HepG2 (cell line): ENCODE data around the gene NINL. TPM values are rescaled to one million over a fixed set of nuclear protein-coding genes. Genes with fewer than 3 reads are reported as not detected.

ENCODE experiments used
- DNMT1 ChIP-seq: sonication (generic); formaldehyde crosslinking; IDR thresholded peaks from 2 replicates; pipeline ENCODE4 v1.5.1; 2020; ENCODE audit warnings: mild to moderate bottlenecking, missing genetic modification reagents
- KLF11 ChIP-seq: IDR thresholded peaks from 2 replicates; pipeline ENCODE4 v1.6.1; 2016; ENCODE audit warnings: missing compliant biosample characterization
- RFXANK ChIP-seq: IDR thresholded peaks from 2 replicates; pipeline ENCODE4 v1.6.1; 2016
- SCMH1 ChIP-seq: sonication (generic); formaldehyde crosslinking; IDR thresholded peaks from 2 replicates; pipeline ENCODE4 v1.9.0; 2021; ENCODE audit warnings: missing genetic modification reagents, mild to moderate bottlenecking, borderline replicate concordance
- ZNF382 ChIP-seq: sonication (generic); formaldehyde crosslinking; IDR thresholded peaks from 2 replicates; pipeline ENCODE4 v1.5.0; 2020; ENCODE audit warnings: missing genetic modification reagents, mild to moderate bottlenecking, borderline replicate concordance
- ZNF563 ChIP-seq: sonication (generic); formaldehyde crosslinking; IDR thresholded peaks from 2 replicates; pipeline ENCODE4 v1.8.0; 2022; ENCODE audit warnings: mild to moderate bottlenecking, moderate library complexity, missing genetic modification reagents
- polyA plus RNA-seq, 8 experiments: library from polyadenylated mRNA; depleted of rRNA in 3 of 8; stranded (reverse) in 7 of 8; unstranded in 1 of 8; fragments of >200 nt; fragmentation: Illumina TruSeq in 4 of 8; extraction: Trizol in 4 of 8; gene quantifications; 2 replicates each; pipeline versions ENCODE4 v1.2.1 to v1.2.3, GENCODE V29; 2011 to 2016; ENCODE audit warnings: low read depth in 4 of 8, missing spikeins in 1 of 8, mixed read lengths in 1 of 8; ENCODE audit not compliant: insufficient read depth in 1 of 8
- total RNA-seq, 5 experiments: library from RNA; depleted of rRNA; stranded (reverse); fragments of >200 nt; fragmentation: Illumina TruSeq; extraction: Trizol; gene quantifications; 2 replicates each; pipeline ENCODE4 v1.2.3, GENCODE V29; 2016; ENCODE audit warnings: low read depth in 1 of 5
- TF ChIP-seq, protein P1 (sequence below): sonication (generic); formaldehyde crosslinking; IDR thresholded peaks from 2 replicates; pipeline ENCODE4 v1.8.0; 2022; ENCODE audit warnings: missing genetic modification reagents, mild to moderate bottlenecking, moderate library complexity, borderline replicate concordance
- TF ChIP-seq, protein P2 (sequence below): IDR thresholded peaks from 2 replicates; pipeline ENCODE4 v1.4.0; 2020; ENCODE audit warnings: mild to moderate bottlenecking, missing genetic modification reagents
- TF ChIP-seq, protein P3 (sequence below): sonication (generic); formaldehyde crosslinking; IDR thresholded peaks from 2 replicates; pipeline ENCODE4 v1.4.0; 2020; ENCODE audit warnings: mild to moderate bottlenecking, missing genetic modification reagents
- TF ChIP-seq, protein P4 (sequence below): sonication (generic); formaldehyde crosslinking; IDR thresholded peaks from 2 replicates; pipeline ENCODE4 v1.4.0; 2020; ENCODE audit warnings: missing genetic modification reagents
- TF ChIP-seq, protein P5 (sequence below): sonication (generic); formaldehyde crosslinking; IDR thresholded peaks from 2 replicates; pipeline ENCODE4 v1.4.0; 2020; ENCODE audit warnings: missing genetic modification reagents
- TF ChIP-seq, protein P6 (sequence below), 2 experiments: sonication (generic) in 1 of 2; formaldehyde crosslinking in 1 of 2; IDR thresholded peaks; 2 replicates each; pipeline versions ENCODE4 v1.6.1 to v1.9.0; 2014 to 2022; ENCODE audit warnings: antibody characterized with exemption in 1 of 2, borderline replicate concordance in 1 of 2, inconsistent platforms in 1 of 2, low read depth in 1 of 2, missing genetic modification reagents in 1 of 2

Gene NINL
- total and polyA plus RNA-seq, 2 of the 13 experiments (the other 11 are each of a cell fraction or from before 2014, with no cell fraction given): 32.3 to 34.3 TPM

DNA sequence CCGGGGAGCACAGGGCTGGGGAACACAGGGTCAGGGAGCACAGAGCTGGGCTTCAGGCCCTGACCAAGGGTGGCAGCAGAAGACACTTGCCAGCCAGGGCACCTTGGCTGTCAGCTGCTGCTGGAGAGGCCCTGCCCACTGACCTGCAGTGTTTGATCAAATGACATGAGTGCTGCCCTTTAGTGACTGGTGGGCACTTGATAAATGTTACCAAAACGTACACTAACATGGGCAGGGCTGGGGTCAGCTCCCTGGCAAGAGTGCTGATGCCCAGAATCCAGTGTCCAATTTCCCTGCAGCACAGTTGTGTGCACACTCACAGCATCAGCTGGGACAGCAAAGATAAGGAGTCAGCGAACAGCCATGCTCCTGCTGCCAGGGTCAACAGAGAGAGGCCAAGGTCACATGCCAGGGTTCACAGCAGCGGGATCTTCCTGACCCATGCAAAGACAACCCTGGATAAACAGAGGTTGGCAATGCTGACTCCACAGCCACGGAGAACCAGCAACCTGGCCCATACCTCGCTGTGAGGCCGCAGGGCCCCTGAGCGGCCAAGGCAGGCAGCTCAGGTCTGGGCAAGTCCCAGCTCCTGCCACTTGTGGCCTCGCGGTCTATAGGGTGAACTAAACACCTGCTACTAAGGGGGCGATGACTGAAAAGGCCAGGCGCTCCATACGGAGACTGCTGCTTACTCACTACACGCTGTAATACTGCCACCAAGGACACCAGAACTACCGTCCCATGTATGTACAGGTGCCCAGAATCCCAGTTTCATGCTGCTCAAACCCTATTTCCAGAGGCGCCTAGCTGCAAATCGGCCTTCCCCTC is 46.3 kb downstream of the NINL start (continued):
- no peak for TF ChIP-seq DNMT1 (CRISPR knock-in tag)
- TF ChIP-seq, protein P1, sequence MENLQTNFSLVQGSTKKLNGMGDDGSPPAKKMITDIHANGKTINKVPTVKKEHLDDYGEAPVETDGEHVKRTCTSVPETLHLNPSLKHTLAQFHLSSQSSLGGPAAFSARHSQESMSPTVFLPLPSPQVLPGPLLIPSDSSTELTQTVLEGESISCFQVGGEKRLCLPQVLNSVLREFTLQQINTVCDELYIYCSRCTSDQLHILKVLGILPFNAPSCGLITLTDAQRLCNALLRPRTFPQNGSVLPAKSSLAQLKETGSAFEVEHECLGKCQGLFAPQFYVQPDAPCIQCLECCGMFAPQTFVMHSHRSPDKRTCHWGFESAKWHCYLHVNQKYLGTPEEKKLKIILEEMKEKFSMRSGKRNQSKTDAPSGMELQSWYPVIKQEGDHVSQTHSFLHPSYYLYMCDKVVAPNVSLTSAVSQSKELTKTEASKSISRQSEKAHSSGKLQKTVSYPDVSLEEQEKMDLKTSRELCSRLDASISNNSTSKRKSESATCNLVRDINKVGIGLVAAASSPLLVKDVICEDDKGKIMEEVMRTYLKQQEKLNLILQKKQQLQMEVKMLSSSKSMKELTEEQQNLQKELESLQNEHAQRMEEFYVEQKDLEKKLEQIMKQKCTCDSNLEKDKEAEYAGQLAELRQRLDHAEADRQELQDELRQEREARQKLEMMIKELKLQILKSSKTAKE: peak; percentile 80
- TF ChIP-seq, protein P2, sequence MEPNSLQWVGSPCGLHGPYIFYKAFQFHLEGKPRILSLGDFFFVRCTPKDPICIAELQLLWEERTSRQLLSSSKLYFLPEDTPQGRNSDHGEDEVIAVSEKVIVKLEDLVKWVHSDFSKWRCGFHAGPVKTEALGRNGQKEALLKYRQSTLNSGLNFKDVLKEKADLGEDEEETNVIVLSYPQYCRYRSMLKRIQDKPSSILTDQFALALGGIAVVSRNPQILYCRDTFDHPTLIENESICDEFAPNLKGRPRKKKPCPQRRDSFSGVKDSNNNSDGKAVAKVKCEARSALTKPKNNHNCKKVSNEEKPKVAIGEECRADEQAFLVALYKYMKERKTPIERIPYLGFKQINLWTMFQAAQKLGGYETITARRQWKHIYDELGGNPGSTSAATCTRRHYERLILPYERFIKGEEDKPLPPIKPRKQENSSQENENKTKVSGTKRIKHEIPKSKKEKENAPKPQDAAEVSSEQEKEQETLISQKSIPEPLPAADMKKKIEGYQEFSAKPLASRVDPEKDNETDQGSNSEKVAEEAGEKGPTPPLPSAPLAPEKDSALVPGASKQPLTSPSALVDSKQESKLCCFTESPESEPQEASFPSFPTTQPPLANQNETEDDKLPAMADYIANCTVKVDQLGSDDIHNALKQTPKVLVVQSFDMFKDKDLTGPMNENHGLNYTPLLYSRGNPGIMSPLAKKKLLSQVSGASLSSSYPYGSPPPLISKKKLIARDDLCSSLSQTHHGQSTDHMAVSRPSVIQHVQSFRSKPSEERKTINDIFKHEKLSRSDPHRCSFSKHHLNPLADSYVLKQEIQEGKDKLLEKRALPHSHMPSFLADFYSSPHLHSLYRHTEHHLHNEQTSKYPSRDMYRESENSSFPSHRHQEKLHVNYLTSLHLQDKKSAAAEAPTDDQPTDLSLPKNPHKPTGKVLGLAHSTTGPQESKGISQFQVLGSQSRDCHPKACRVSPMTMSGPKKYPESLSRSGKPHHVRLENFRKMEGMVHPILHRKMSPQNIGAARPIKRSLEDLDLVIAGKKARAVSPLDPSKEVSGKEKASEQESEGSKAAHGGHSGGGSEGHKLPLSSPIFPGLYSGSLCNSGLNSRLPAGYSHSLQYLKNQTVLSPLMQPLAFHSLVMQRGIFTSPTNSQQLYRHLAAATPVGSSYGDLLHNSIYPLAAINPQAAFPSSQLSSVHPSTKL (CRISPR knock-in tag): peak; percentile 99
- TF ChIP-seq RFXANK: no peak
- TF ChIP-seq, protein P3, sequence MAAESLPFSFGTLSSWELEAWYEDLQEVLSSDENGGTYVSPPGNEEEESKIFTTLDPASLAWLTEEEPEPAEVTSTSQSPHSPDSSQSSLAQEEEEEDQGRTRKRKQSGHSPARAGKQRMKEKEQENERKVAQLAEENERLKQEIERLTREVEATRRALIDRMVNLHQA (CRISPR knock-in tag): no peak
- TF ChIP-seq, protein P4, sequence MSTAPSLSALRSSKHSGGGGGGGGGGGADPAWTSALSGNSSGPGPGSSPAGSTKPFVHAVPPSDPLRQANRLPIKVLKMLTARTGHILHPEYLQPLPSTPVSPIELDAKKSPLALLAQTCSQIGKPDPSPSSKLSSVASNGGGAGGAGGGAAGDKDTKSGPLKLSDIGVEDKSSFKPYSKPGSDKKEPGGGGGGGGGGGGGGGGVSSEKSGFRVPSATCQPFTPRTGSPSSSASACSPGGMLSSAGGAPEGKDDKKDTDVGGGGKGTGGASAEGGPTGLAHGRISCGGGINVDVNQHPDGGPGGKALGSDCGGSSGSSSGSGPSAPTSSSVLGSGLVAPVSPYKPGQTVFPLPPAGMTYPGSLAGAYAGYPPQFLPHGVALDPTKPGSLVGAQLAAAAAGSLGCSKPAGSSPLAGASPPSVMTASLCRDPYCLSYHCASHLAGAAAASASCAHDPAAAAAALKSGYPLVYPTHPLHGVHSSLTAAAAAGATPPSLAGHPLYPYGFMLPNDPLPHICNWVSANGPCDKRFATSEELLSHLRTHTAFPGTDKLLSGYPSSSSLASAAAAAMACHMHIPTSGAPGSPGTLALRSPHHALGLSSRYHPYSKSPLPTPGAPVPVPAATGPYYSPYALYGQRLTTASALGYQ (CRISPR knock-in tag): 0 out of 2 replicates have a peak, but pooled peaks have one; percentile 68
- no peak for TF ChIP-seq ZNF382 (CRISPR knock-in tag)
- no peak for TF ChIP-seq SCMH1 (CRISPR knock-in tag)
- peak; percentile 77; the same call in 1 of the 2 replicates for TF ChIP-seq ZNF563 (CRISPR knock-in tag)
- no peak for TF ChIP-seq KLF11 (CRISPR knock-in tag)
- TF ChIP-seq, protein P5, sequence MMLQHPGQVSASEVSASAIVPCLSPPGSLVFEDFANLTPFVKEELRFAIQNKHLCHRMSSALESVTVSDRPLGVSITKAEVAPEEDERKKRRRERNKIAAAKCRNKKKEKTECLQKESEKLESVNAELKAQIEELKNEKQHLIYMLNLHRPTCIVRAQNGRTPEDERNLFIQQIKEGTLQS (CRISPR knock-in tag): peak; percentile 59
- TF ChIP-seq, protein P6, sequence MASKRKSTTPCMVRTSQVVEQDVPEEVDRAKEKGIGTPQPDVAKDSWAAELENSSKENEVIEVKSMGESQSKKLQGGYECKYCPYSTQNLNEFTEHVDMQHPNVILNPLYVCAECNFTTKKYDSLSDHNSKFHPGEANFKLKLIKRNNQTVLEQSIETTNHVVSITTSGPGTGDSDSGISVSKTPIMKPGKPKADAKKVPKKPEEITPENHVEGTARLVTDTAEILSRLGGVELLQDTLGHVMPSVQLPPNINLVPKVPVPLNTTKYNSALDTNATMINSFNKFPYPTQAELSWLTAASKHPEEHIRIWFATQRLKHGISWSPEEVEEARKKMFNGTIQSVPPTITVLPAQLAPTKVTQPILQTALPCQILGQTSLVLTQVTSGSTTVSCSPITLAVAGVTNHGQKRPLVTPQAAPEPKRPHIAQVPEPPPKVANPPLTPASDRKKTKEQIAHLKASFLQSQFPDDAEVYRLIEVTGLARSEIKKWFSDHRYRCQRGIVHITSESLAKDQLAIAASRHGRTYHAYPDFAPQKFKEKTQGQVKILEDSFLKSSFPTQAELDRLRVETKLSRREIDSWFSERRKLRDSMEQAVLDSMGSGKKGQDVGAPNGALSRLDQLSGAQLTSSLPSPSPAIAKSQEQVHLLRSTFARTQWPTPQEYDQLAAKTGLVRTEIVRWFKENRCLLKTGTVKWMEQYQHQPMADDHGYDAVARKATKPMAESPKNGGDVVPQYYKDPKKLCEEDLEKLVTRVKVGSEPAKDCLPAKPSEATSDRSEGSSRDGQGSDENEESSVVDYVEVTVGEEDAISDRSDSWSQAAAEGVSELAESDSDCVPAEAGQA (IDR thresholded peaks at IDR 0.05; ENCODE audit: low read depth): 0 out of 2 replicates have a peak, but pooled peaks have one; percentile 47
- TF ChIP-seq, protein P6 (CRISPR knock-in tag; IDR thresholded peaks at IDR 0.05; ENCODE audit: borderline replicate concordance): no peak
